ENCODE data around the gene MACO1.

MACO1 gene

GRCh38 chr1:25544243-25544764 lies 113.6 kb downstream of the MACO1 start:
- no peak for FAIRE-seq

DNA sequence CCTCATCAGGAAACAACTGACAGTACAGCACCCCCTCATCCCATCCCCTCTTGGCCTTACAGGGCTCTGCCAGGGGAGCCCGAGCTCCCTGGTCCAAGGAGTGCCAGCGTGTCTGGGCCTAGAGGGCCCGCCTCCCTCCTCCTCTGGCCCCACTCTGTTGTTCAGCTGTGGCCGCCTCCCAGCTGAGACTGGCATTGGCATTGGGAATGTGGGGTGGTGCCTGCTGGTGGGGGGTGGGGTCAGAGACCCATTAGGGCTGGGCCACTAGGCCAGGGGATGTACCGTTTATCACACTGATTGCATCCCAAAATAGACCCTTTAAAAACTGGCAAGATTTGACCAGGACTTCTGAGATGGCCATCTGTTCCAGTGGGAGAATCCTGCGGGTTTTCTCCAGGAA lies 114.1 kb downstream of the MACO1 start:
- FAIRE-seq, result no peak

DNA sequence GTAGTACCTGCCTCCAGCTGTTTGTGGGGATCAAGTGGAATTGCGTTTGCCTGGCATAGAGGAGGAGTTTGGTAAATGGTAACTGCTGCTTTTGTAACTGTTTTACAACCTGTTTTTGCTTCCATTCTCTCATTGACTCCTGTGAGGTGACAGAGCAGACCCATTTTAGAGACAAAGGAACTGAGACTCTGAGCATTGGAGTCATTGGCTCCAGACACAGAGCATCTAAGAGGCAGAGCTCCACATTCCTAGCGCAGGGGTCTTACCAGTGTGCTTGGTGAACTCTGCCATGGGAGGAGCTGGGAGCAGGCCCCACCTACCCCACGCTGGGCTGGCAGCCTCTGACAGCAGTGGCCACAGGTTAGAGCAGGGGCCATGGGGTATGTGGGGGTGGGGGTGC lies 115.1 kb downstream of the MACO1 start:
- FAIRE-seq, result no peak

GRCh38 chr1:25546193-25546592 lies 115.5 kb downstream of the MACO1 start:
- no peak for FAIRE-seq

GRCh38 chr1:25548601-25549000 lies 117.9 kb downstream of the MACO1 start:
- FAIRE-seq, result no peak

- FAIRE-seq, result no peak
These were observed 118.8 kb downstream of the MACO1 start for GRCh38 chr1:25549273-25550154.

Data from colon (tissue), 2 donors.